Measurements from ENCODE around the gene XBP1. TPM values are rescaled to one million over a fixed set of nuclear protein-coding genes. Genes with fewer than 3 reads are reported as not detected.

XBP1 gene
- total and polyA plus RNA-seq, 2 of the 13 experiments (the other 11 are each of a cell fraction or from before 2014, with no cell fraction given), result 416 to 427 TPM

DNA sequence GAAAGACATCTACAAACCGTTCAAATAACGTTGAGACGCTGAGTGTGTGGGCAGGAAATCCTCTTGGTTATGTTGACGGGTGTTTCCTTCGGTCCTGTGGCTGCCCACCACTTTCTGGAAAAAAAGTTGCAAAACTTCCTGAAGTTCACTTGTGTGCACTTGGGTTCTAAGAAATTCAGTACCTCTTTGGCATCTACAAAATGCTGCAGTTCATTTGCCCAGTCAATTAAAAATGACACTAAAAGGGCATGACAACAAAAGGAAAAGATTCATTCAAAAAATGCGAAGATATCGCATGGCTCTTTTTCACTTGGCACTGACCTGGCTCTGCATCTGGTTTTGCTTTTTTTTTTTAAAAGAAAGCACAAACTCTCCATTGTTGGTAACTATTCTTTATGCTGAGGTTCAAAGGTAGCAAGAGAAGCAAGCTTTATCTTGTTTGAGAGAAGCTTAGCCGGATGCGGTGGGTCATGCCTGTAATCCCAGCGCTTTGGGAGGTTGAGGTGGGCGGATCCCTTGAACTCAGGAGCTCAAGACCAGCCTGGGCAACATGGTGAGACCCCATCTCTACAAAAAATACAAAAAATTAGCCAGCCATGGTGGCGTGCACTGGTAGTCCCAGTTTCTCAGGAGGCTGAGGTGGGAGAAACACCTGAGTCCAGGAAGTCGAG is 10.6 kb upstream of the XBP1 start (continued):
- TF ChIP-seq, protein P1, sequence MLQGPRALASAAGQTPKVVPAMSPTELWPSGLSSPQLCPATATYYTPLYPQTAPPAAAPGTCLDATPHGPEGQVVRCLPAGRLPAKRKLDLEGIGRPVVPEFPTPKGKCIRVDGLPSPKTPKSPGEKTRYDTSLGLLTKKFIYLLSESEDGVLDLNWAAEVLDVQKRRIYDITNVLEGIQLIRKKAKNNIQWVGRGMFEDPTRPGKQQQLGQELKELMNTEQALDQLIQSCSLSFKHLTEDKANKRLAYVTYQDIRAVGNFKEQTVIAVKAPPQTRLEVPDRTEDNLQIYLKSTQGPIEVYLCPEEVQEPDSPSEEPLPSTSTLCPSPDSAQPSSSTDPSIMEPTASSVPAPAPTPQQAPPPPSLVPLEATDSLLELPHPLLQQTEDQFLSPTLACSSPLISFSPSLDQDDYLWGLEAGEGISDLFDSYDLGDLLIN (CRISPR knock-in tag; IDR thresholded peaks at IDR 0.05; ENCODE audit: borderline replicate concordance), result no peak
- TF ChIP-seq, protein P2, sequence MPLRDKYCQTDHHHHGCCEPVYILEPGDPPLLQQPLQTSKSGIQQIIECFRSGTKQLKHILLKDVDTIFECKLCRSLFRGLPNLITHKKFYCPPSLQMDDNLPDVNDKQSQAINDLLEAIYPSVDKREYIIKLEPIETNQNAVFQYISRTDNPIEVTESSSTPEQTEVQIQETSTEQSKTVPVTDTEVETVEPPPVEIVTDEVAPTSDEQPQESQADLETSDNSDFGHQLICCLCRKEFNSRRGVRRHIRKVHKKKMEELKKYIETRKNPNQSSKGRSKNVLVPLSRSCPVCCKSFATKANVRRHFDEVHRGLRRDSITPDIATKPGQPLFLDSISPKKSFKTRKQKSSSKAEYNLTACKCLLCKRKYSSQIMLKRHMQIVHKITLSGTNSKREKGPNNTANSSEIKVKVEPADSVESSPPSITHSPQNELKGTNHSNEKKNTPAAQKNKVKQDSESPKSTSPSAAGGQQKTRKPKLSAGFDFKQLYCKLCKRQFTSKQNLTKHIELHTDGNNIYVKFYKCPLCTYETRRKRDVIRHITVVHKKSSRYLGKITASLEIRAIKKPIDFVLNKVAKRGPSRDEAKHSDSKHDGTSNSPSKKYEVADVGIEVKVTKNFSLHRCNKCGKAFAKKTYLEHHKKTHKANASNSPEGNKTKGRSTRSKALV (CRISPR knock-in tag; IDR thresholded peaks at IDR 0.05), result peak; percentile 24; the same call in 1 of the 2 replicates
- TF ChIP-seq YY1 (IDR thresholded peaks at IDR 0.05; ENCODE audit: insufficient read depth, insufficient replicate concordance, low read depth, low read length), result no peak
- TF ChIP-seq IRX3 (CRISPR knock-in tag; IDR thresholded peaks at IDR 0.05; ENCODE audit: borderline replicate concordance, low read depth), result no peak
- TF ChIP-seq ZNF672 (CRISPR knock-in tag; IDR thresholded peaks at IDR 0.05), result no peak
- TF ChIP-seq, protein P3, sequence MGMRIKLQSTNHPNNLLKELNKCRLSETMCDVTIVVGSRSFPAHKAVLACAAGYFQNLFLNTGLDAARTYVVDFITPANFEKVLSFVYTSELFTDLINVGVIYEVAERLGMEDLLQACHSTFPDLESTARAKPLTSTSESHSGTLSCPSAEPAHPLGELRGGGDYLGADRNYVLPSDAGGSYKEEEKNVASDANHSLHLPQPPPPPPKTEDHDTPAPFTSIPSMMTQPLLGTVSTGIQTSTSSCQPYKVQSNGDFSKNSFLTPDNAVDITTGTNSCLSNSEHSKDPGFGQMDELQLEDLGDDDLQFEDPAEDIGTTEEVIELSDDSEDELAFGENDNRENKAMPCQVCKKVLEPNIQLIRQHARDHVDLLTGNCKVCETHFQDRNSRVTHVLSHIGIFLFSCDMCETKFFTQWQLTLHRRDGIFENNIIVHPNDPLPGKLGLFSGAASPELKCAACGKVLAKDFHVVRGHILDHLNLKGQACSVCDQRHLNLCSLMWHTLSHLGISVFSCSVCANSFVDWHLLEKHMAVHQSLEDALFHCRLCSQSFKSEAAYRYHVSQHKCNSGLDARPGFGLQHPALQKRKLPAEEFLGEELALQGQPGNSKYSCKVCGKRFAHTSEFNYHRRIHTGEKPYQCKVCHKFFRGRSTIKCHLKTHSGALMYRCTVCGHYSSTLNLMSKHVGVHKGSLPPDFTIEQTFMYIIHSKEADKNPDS (CRISPR knock-in tag; IDR thresholded peaks at IDR 0.05), result no peak
- peak; percentile 65; the same call in 1 of the 2 replicates for TF ChIP-seq ZNF746 (CRISPR knock-in tag; IDR thresholded peaks at IDR 0.05)
- TF ChIP-seq ZNF550 (CRISPR knock-in tag; IDR thresholded peaks at IDR 0.05; ENCODE audit: borderline replicate concordance), result no peak
- TF ChIP-seq, protein P4, sequence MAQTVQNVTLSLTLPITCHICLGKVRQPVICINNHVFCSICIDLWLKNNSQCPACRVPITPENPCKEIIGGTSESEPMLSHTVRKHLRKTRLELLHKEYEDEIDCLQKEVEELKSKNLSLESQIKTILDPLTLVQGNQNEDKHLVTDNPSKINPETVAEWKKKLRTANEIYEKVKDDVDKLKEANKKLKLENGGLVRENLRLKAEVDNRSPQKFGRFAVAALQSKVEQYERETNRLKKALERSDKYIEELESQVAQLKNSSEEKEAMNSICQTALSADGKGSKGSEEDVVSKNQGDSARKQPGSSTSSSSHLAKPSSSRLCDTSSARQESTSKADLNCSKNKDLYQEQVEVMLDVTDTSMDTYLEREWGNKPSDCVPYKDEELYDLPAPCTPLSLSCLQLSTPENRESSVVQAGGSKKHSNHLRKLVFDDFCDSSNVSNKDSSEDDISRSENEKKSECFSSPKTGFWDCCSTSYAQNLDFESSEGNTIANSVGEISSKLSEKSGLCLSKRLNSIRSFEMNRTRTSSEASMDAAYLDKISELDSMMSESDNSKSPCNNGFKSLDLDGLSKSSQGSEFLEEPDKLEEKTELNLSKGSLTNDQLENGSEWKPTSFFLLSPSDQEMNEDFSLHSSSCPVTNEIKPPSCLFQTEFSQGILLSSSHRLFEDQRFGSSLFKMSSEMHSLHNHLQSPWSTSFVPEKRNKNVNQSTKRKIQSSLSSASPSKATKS (CRISPR knock-in tag; IDR thresholded peaks at IDR 0.05), result no peak
- TF ChIP-seq, protein P5, sequence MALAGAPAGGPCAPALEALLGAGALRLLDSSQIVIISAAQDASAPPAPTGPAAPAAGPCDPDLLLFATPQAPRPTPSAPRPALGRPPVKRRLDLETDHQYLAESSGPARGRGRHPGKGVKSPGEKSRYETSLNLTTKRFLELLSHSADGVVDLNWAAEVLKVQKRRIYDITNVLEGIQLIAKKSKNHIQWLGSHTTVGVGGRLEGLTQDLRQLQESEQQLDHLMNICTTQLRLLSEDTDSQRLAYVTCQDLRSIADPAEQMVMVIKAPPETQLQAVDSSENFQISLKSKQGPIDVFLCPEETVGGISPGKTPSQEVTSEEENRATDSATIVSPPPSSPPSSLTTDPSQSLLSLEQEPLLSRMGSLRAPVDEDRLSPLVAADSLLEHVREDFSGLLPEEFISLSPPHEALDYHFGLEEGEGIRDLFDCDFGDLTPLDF (CRISPR knock-in tag; IDR thresholded peaks at IDR 0.05), result no peak
- TF ChIP-seq, protein P6, sequence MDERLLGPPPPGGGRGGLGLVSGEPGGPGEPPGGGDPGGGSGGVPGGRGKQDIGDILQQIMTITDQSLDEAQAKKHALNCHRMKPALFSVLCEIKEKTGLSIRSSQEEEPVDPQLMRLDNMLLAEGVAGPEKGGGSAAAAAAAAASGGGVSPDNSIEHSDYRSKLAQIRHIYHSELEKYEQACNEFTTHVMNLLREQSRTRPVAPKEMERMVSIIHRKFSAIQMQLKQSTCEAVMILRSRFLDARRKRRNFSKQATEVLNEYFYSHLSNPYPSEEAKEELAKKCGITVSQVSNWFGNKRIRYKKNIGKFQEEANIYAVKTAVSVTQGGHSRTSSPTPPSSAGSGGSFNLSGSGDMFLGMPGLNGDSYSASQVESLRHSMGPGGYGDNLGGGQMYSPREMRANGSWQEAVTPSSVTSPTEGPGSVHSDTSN (CRISPR knock-in tag; IDR thresholded peaks at IDR 0.05), result no peak
- no peak for TF ChIP-seq MLLT10 (CRISPR knock-in tag; IDR thresholded peaks at IDR 0.05)
- TF ChIP-seq, protein P7, sequence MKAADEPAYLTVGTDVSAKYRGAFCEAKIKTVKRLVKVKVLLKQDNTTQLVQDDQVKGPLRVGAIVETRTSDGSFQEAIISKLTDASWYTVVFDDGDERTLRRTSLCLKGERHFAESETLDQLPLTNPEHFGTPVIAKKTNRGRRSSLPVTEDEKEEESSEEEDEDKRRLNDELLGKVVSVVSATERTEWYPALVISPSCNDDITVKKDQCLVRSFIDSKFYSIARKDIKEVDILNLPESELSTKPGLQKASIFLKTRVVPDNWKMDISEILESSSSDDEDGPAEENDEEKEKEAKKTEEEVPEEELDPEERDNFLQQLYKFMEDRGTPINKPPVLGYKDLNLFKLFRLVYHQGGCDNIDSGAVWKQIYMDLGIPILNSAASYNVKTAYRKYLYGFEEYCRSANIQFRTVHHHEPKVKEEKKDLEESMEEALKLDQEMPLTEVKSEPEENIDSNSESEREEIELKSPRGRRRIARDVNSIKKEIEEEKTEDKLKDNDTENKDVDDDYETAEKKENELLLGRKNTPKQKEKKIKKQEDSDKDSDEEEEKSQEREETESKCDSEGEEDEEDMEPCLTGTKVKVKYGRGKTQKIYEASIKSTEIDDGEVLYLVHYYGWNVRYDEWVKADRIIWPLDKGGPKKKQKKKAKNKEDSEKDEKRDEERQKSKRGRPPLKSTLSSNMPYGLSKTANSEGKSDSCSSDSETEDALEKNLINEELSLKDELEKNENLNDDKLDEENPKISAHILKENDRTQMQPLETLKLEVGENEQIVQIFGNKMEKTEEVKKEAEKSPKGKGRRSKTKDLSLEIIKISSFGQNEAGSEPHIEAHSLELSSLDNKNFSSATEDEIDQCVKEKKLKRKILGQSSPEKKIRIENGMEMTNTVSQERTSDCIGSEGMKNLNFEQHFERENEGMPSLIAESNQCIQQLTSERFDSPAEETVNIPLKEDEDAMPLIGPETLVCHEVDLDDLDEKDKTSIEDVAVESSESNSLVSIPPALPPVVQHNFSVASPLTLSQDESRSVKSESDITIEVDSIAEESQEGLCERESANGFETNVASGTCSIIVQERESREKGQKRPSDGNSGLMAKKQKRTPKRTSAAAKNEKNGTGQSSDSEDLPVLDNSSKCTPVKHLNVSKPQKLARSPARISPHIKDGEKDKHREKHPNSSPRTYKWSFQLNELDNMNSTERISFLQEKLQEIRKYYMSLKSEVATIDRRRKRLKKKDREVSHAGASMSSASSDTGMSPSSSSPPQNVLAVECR (CRISPR knock-in tag; IDR thresholded peaks at IDR 0.05; ENCODE audit: borderline replicate concordance), result no peak; the same call in 1 of the 2 replicates

Measured in HepG2 (cell line).